Sciatic nerve (tissue), 2 donors: Measurements from ENCODE around the gene HOXA3. TPM values are rescaled to one million over a fixed set of nuclear protein-coding genes. Genes with fewer than 3 reads are reported as not detected.

ENCODE experiments used
- ATAC-seq: fragments of 200-7000 bp; cut with Tn5 transposase; one replicate; pipeline ENCODE4 v1.9.1; 2020; ENCODE audit warnings: mild to moderate bottlenecking, moderate library complexity
- DNase-seq: peaks from one replicate; pipeline ENCODE4 v3.0.0-alpha.2; 2020; ENCODE audit warnings: low spot score
- intact Hi-C: fragments of 100-400 bp; cut with DNase I; formaldehyde crosslinking; loops from one replicate; pipeline ENCODE4 v1.14.2; 2022
- total RNA-seq: library from RNA; stranded (reverse); fragmentation: NEBNext Ultra II Directional; extraction: Animal tissue kit (Norgen Biotek cat#: 25700); gene quantifications from one replicate; pipeline ENCODE4 v1.2.1, GENCODE V29; 2021
- donor health status: DM: no; HTN: no; CAD: no.
- donor health status: DM: no; HTN: no; CAD: no.

The HOXA3 gene
- total RNA-seq, 1 donor from 2014 or later = 20.9 TPM

DNA sequence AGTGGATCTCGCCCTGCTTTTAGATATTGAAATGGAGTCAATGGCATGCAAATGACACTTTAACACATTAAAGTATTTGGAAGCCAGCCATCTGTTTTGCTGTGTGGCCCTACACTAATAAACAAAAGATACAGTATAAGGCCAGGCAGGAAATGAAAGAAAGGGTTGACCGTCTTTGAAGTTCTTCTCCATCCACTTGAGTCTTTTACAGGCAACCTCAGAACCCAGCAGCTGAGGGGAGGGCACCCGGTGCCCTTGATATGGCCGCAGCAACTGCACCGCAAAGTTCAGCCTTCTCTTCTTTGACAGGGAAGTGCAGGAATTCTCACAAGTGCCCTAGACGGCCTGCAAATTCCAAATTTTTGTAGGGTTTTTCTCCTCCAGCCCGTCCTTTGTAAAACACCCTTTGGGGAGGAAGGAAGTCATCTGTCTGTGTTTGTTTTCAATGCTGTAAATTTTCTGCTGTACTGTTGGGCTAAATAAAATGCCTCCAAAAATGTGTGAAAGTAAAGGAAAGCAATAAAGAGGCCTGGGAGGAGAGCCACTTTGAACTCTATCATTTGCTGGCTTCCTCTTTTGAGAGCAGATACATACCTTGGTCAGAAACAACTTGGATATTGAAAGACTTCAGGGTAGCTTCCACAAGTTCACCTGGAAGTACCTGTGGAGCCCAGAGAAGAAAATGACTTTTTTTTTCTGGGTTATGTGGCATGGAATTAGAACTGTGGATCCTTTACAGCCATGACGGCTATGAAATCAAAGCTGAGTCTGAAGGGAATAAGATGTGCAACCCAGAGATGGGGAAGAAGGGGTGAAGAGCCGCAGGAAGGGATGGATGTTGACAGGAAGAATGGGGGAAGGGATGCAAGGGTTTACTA, 60.2 kb downstream of the HOXA3 start:
- ATAC-seq (no peak), DNase-seq (no peak)
- intact Hi-C loops = no loop called here

DNA sequence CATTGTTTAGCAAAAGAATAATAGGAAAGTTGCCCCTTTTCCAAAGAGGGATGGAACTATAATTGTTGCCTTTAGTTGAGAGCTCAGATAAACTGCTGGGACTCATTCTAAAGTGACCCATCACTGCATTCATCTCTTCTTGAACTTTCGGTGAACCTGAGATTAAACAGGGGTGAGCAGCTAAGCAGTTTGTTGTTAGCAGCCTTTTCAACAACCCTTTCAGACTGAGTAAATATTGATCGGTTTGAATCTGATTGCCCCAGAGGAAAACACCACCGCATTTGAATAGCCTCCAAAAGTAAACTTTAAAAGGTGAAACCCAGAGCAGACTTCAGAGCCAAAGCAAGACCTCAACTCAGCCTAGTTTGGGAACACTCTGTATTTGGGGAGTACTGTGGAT, 61.3 kb downstream of the HOXA3 start:
- intact Hi-C loops = no loop called here
- ATAC-seq (no peak), DNase-seq (no peak)

DNA sequence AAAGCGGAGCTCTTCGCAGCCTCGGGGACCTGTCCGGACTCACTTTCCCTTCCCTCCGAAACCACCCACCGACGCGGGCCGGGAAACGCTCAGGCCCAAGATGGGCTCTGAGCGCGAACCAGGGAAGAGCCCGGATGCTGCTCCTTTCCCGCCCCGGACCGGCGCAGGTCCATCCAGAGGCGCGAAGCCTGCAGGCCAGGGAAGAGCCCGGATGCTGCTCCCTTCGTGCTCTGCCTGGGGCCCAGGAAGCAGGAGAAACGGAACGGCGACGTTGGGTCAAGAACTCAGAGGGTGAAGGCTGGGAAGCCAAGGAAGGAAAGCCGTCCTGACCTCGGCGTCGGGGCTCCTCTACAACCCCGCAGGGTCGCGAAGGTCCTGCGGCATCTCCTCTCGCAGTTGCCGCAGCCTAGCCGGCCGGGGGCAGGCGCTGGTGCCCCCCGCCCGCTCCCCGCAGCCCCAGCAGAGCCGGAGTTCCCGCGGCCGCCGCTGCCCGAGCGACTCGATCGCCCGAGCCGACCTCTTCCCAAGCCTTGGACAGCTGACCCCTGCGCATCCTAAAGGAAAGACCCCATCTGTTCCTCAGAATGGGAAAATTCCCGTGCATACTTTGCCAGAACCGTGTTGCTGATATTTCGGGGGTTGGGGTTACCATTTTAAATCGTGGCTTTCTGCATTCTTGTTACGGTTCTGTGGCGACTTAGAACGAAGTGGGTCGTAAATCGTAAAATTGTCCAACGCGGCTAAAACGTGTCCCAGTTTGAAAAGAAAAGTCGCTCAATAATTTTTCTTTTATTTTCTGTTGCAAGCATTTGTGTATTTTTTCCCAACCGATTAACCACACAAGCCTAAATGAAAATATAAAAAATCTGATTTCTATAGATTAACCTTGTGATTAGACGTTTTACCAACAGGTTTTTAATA, 64.1 kb downstream of the HOXA3 start:
- DNase-seq (peak; percentile 42), ATAC-seq (no peak)
- intact Hi-C loops = no loop called here

DNA sequence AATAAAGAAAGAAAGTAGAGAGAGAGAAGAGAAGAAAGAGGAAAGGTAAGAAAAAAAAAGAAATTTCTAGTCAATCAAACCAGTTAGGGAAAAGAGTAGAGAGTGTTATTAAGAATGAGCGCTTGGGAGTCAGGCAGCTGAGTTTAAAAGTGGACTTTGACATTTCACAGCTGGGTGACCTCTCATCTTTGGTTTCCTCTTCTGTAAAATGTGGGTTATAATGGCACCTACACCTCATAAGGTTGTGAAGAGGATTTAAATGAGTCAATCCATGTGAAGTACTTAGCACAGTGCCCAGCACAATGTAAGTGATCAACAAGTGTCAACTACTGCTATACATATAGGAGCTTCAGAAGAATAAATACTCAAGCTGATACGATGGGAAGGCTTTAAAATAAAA, 68.7 kb downstream of the HOXA3 start:
- intact Hi-C loops = no loop called here
- ATAC-seq = no peak
- DNase-seq = no peak

DNA sequence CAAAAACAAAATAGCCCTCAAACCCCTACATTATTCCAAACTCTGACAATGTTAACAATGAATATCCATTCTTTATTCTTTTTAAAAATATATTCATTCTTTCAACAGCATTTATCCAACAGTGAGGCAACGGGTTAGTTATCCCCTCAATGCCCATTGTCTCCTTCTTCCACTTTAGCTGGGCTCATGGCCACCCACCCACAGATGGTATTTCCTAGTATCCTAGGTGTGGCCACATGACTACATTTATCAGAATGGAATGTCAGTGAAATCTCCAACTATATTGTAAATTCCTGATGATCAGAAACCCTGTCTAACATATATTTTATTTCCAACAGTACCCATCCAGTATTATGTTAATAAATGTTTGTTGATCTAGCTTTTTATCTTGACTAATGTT, 70.2 kb downstream of the HOXA3 start:
- intact Hi-C loops = no loop called here
- no peak for ATAC-seq
- no peak for DNase-seq

DNA sequence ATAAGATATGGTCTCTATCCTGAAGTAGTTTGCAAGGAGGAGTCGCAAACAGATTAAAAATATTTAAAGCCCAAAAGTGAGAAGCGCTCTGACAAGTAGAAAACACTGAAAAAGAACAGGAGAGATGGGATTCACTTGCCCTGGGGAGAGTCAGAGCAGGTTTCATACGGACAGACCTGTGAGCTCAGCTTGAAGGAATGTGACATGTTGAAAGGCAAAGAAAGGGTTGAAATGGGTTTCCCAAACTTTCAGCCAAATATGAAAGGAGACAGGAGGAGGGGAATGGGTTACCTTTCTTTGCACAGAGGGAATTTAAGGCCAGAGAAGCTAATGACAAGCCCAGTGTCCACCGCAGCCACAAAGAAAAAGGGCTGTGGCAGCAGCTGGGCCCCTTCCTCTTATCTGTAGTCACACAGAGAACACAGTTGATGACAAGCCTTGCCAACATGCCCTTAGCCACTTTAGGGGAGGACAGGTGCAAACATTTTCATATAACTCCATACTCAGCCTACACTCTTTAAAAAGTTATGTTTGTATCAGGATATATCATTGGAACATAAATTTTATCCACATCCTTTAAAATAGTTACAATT, 71.4 kb downstream of the HOXA3 start:
- DNase-seq (no peak), ATAC-seq (no peak)
- intact Hi-C loops = no loop called here

DNA sequence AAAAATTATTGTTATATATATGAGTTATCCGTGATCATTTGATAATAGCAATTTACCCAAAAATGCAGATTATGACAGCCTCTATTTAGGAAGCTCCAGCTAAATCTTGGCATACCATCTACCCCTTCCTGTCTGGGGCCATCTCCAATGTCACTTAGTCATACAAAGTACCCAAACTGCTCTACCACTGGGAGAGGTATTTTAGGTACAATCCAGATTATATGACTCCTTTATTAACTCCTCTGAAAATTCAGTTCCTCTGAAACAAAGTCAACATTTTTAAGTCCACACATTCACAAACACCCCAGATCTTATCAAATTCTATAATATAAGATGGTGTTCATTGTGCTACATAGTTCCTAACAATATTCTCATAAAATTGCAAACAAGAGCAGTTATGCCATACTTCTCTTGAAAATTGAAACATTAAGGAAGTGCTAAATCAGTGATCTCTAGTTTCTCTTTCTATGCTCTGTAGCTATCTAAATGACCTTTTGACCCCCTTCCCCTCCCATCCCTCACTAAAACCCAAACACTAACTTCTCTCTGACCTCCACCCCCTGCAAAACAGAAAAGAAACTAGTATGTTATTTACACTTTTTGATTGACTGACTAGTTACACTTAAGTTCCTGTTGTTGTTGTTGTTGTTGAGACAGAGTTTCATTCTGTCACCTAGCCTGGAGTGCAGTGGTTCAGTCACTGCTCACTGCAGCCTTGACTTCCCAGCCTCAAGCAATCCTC, 73.0 kb downstream of the HOXA3 start:
- DNase-seq (no peak), ATAC-seq (no peak)
- intact Hi-C loops = no loop called here

DNA sequence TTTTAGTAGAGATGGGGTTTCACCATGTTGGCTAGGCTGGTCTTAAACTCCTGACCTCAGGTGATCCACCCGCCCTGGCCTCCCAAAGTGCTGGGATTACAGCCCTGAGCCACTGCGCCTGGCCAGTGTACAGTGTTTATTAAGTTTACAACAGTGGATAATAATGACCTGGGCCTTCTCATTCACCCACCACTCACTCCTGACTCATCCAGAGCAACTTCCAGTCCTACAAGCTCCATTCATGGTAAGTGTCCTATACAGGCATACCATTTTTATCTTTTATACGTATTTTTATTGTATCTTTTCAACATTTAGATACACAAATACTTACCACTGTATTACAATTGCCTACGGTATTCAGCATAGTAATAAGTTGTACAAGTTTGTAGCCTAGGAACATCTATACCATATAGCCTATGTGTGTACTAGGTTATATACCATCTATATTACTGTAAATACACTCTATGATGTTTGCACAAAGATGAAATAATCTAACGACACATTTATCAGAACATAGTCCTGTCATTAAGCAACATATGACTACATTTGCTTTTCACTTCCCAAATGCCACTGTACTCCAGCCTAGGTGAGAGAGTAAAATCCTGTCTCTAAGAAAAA, 73.7 kb downstream of the HOXA3 start:
- ATAC-seq = no peak
- intact Hi-C loops = no loop called here
- no peak for DNase-seq

DNA sequence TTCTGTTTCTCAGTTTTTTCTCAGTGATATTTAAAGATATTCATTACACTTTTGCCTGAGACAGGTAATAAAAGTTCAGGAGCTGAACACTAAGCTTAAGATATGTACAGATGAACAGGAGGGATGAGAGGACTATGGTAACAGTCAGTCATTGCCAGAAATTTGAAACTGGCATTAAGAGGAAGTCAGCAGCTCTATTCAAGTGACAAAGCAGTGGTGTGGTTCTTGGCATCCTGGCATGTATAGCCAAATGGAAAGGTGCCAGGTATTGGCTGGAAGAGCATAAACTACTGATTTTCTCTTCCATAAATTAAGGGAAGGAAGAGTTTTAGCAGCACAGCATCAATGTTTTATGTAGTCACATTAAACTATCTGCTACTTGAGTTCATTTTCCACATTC, 79.3 kb downstream of the HOXA3 start:
- intact Hi-C loops = no loop called here
- ATAC-seq (no peak), DNase-seq (no peak)

DNA sequence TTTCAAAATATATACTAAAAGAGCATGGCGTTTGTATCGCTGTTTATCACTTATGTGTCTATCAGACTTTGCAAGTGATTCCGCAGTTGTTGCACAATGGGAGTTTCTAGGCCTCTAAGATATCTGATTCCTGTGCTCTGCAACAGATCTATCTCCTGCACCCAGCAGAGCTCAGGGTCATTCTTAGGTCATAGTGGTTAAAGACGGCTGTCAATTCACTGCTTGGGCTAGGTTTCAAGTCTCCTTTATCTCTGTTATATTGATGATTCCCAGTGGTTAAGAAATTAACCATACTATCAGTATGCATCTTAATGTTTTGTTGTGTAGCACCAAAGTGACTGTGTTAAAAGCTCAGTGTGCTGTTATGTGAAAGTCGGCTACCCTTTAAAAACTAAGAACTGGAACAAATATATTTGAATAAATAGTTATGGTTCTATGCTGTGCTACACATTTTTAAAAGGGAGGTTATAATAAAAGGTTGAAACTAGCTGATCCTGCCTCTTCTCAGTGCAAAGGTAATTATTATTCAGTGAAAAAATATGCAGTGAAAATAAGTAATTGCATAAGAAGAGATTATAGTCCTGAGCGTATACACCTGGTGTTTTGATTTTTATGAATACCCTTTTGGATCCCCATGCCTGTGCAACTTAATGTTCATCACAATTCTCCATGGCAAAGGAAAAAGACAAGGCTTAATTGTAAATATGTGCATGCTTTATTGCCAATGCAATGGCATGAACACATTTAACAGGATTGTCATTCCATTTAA, 80.6 kb downstream of the HOXA3 start:
- DNase-seq (no peak), ATAC-seq (no peak)
- intact Hi-C loops = no loop called here

DNA sequence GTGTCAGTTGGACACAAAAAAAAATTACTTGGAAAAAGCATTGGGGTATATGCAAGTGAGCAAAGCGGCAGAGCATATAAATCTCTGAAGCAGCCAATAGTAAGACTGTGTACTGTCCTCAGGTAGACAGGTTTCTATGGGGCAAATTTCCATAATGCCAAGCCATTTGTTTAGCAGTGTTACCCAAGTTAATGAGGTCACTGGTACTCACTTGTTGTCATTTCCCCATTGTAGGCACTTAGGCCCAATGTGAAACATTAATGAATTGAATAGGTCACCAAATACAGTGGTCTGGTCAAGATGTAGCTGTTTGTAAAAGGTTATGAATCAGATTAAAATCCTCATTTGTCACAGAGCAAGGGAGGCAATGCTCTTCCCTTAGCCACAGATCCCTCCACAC, 84.1 kb downstream of the HOXA3 start:
- intact Hi-C loops = no loop called here
- DNase-seq (no peak), ATAC-seq (no peak)

DNA sequence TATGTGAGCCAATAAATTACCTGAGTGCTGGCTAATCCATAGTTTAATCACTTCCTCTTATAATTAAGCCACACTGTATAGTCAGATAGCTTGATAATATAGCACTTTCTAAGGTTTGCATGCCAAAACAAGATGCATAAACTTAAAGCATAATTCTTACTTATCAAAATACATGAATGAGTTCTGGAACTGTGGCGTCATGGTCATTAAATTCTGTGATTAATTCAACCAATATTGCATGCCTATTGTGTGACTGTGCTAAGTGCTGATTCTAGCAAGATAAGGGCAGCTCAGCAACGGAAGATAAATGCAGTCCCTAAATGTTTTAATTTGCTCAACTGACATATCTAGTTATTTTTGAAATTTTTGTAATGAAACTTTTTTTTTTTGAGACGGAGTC, 86.2 kb downstream of the HOXA3 start:
- intact Hi-C loops = no loop called here
- DNase-seq (no peak), ATAC-seq (no peak)

DNA sequence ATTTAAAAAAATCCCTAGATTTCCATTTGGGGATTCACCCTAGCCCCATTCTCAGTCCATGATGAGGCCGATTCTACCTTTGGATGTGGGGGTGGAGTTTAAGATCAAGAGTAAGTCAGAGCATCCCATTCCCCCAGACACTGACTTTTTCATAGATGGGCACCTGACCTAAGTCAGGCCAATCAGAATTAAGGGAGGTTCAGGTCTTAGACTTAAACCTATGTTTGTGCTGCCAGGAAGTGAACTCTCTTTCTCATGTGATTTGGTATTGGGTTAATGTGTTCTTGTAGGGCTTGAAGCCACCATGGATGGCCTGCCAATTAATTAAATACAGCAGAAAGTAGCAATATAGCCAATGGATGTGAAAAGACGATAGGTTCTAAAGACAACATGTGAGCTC, 86.7 kb downstream of the HOXA3 start:
- ATAC-seq (no peak), DNase-seq (no peak)
- intact Hi-C loops = no loop called here

DNA sequence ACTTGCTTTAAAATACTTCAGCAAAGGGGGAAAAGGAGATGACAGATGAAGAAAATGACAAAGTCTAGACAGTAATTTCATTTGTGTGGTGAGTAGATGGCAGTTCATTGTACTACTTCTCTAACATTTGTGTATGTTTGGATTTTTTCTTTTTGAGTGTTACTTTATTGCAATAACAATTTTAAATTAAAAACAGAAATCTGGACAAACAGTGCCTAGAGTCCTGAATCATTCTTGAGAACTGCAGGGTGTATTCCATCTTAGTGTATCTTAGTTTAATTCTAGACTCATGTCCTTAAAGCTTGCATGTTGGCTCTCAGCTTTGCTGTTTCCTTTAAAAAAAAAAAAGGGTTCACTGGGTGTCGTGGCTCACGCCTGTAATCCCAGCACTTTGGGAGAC, 87.7 kb downstream of the HOXA3 start:
- ATAC-seq (no peak), DNase-seq (no peak)
- intact Hi-C loops = no loop called here

DNA sequence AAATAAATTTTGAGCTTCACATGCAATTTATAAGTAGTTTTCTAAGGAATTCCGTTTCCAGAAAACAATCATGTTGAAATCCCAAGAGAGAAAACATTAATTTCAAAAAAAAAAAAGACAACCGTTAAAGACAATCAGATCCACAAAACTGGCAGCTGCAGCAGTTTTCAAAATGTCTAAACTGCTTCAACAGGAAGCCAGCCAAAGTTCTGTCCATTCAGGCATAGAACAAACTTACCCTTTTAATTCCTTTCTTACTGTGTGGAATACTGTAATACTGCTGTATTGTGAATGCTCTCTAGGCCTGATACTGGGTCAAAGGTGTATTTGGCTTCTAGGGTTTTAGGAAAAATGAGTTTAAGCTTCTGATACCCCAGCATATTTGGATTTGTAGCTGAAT, 88.2 kb downstream of the HOXA3 start:
- ATAC-seq = peak; percentile 64
- intact Hi-C loops = no loop called here
- DNase-seq = no peak

DNA sequence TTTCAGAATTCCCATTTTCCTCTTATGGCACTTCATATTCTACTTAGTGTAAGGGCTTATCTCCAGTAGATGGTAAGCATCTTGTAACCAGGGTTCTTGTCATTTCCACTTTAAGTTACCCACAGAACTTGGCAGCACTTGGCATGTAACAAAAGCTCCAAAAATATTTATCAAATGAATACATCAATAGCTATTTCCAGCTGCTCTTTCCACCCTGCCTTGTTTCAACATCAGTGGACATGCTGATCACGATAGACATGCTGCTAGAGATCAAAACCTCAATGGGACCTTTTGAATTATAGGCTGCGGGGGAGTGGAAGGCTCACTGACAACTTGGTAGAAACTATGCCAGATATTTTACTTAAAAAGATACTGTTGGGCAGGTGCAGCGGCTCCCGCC, 89.4 kb downstream of the HOXA3 start:
- intact Hi-C loops = no loop called here
- DNase-seq = no peak
- ATAC-seq = no peak
